ENCODE data around the gene PHRF1. TPM values are rescaled to one million over a fixed set of nuclear protein-coding genes. Genes with fewer than 3 reads are reported as not detected.
A peak's percentile ranks its signal among the peaks of the same experiment; 100 is the strongest.

PHRF1 gene
- total RNA-seq, 1 donor, result 29.4 TPM

DNA sequence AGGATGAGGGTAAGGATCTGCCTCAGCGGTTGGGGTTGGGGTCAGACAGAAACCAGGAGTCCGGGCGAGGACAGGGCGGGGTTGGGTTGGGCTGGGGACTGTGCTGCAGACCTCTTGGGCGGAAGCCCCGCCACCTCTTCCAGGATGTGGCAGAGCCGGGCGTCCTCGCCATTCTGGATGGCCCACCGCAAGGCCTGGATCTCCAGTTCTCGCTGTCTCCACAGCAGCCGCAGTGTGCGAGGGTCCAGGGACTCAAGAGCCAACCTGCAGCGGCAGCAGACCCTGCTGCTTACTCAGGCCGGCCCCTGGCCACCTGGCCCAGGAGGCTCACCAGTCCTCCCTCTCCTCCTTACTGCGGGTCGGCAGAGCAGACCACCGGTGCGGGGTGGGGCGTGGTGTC lies 17.8 kb upstream of the PHRF1 start:
- no peak for TF ChIP-seq CTCF (IDR thresholded peaks at IDR 0.05; ENCODE audit: insufficient read depth, low read depth, low read length)
- H3K4me3 ChIP-seq (ENCODE audit: low read depth, low read length), result no peak overlapping the region
- DNase-seq (ENCODE audit: low read depth), result no peak

DNA sequence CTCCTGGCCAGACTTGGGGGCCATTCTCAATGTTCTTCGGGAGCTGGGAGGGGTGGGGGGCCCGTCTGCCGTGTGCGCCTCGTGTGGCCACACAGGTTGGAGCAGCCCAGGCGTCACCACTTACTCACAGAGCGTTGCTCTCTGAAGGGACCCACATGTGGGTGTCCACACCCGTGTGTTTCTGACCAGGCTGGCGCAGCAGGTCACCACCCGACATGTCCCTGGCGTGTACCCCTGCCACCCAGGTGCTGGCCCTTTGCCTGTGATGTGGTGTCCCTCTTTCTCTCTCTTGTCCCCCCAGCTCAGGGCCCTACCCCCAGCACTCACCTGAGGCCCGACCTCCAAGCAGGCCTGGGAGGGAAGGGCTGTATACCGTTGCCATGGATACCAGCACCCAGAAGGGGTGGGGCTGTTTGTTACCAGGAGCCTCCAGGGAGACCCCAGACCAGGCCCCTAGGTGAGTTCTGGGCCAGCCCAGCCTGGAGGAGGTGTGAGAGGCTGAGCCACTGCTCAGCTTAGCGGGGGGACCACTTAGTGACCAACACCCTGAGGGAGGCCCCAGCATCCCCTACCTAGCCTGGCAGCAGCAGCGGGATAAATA lies 17.1 kb upstream of the PHRF1 start:
- no peak for DNase-seq (ENCODE audit: low read depth)
- no peak overlapping the region for H3K4me3 ChIP-seq (ENCODE audit: low read depth, low read length)
- TF ChIP-seq CTCF (IDR thresholded peaks at IDR 0.05; ENCODE audit: insufficient read depth, low read depth, low read length), result no peak

- TF ChIP-seq CTCF (IDR thresholded peaks at IDR 0.05; ENCODE audit: insufficient read depth, low read depth, low read length), result no peak
- peak overlapping the region; percentile 68 for H3K4me3 ChIP-seq (ENCODE audit: low read depth, low read length)
- no peak for DNase-seq (ENCODE audit: low read depth)
Observed at GRCh38 chr11:559712-560304, 16.5 kb upstream of the PHRF1 start.

DNA sequence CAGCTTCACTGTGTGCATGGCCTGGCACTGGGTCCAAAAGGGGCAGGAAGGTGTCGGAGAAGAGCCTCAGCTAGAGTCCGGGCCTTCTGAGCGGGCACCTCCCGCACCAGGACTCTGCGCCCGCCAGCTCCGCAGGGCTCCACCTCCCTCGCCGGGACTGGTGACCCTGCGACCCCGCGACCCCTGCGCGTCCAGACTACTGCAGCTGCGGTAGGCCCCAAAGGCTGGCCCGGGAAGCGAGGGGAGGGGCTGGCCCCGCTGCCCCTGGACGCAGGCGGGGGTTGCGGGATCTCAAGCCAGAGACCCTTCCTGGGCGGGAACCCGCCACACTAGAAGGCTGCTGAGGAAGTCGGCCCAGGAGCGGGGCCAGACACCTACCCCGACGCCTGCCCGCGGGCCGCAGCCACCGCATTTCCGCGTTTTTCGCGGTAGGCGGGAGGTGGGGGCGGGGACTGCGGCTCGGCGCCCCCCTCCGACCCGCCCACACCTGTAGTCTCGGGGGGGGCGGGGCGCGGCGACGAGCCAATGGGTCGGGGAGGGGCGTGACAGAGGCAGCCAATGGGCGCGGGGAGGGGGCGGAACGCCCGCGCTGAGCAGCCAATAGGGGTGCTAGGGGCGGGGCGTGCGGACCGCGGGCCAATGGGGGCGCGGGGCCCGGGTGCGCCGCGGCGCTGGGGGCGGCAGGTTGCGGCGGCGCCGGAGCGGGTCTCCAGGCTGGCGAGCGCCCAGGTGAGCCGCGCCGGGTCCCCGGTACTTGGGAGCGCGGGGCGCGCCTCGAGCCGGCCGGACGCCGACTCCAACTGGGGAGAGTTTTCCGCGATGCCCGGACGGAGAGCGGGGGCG lies 15.7 kb upstream of the PHRF1 start, which contains the start of the genes LMNTD2 and RASSF7:
Gene LMNTD2 (minus strand): TSS at position 434 of the 843 bp plus-strand sequence. CDS start 22 bp downstream, at position 412.
Gene RASSF7 (plus strand): TSS at position 666 of the 843 bp plus-strand sequence. CDS start 799 bp downstream, outside the sequence.
- H3K4me3 ChIP-seq (ENCODE audit: low read depth, low read length), result peak within 1 kb of the TSS; percentile 68
- no peak for TF ChIP-seq CTCF (IDR thresholded peaks at IDR 0.05; ENCODE audit: insufficient read depth, low read depth, low read length)
- DNase-seq (ENCODE audit: low read depth), result peak; percentile 87

- H3K4me3 ChIP-seq (ENCODE audit: low read depth, low read length), result peak overlapping the region; percentile 61
- TF ChIP-seq CTCF (IDR thresholded peaks at IDR 0.05; ENCODE audit: insufficient read depth, low read depth, low read length), result no peak
- no peak for DNase-seq (ENCODE audit: low read depth)
Observed at GRCh38 chr11:561148-562003, 14.9 kb upstream of the PHRF1 start.

DNA sequence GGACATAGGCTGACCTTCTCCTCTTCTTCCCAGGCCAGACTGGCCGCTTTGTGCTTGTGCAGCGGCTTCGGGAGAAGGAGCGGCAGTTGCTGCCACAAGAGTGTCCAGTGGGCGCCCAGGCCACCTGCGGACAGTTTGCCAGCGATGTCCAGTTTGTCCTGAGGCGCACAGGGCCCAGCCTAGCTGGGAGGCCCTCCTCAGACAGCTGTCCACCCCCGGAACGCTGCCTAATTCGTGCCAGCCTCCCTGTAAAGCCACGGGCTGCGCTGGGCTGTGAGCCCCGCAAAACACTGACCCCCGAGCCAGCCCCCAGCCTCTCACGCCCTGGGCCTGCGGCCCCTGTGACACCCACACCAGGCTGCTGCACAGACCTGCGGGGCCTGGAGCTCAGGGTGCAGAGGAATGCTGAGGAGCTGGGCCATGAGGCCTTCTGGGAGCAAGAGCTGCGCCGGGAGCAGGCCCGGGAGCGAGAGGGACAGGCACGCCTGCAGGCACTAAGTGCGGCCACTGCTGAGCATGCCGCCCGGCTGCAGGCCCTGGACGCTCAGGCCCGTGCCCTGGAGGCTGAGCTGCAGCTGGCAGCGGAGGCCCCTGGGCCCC lies 14.1 kb upstream of the PHRF1 start:
- DNase-seq (ENCODE audit: low read depth), result no peak
- no peak overlapping the region for H3K4me3 ChIP-seq (ENCODE audit: low read depth, low read length)

More for the DNA sequence above, 14.1 kb upstream of the PHRF1 start:
- no peak for TF ChIP-seq CTCF (IDR thresholded peaks at IDR 0.05; ENCODE audit: insufficient read depth, low read depth, low read length)

Data from fibroblast of villous mesenchyme (primary cell).